CD8-positive, alpha-beta memory T cell (primary cell): ENCODE data around the gene EVA1B. TPM values are rescaled to one million over a fixed set of nuclear protein-coding genes. Genes with fewer than 3 reads are reported as not detected.

ENCODE experiments used
- CTCF ChIA-PET: fragments of 350-600 bp; sonication (Branson Sonifier 250); formaldehyde crosslinking; loops from one replicate; lab custom pipeline; 2021; ENCODE audit warnings: antibody characterized with exemption; lab: Charles Lee
- POLR2A ChIA-PET: fragments of 350-600 bp; sonication (Branson Sonifier 250); formaldehyde crosslinking; loops from one replicate; lab custom pipeline; 2021; ENCODE audit warnings: antibody characterized with exemption; lab: Charles Lee
- DNase-seq, 5 donors: peaks; one replicate each; pipeline versions ENCODE4 v3.0.0 to v3.0.0-alpha.2; 2020 to 2022; ENCODE audit warnings: mixed read lengths in 1 of 5
- H3K27ac ChIP-seq: one replicate; pipeline ENCODE4 v1.7.0; 2013; ENCODE audit warnings: low read depth, mild to moderate bottlenecking, low read length, moderate library complexity
- H3K27me3 ChIP-seq: 2 replicates; pipeline ENCODE4 v1.7.0; 2013; ENCODE audit warnings: low read length, mild to moderate bottlenecking; ENCODE audit not compliant: insufficient read depth, poor library complexity, severe bottlenecking
- H3K36me3 ChIP-seq: 2 replicates; pipeline ENCODE4 v1.7.0; 2013; ENCODE audit warnings: mild to moderate bottlenecking, low read length, moderate library complexity; ENCODE audit not compliant: insufficient read depth
- H3K4me1 ChIP-seq: 2 replicates; pipeline ENCODE4 v1.7.0; 2013; ENCODE audit warnings: mild to moderate bottlenecking, low read length, moderate library complexity; ENCODE audit not compliant: insufficient read depth
- H3K4me3 ChIP-seq: 2 replicates; pipeline ENCODE4 v1.7.0; 2013; ENCODE audit warnings: mild to moderate bottlenecking, low read length
- H3K9me3 ChIP-seq: 2 replicates; pipeline ENCODE4 v1.7.0; 2013; ENCODE audit warnings: mild to moderate bottlenecking, low read length
- H3K27ac Mint-ChIP-seq, 8 donors: one replicate each; pipeline ENCODE4 v1.8.0; 2020 to 2021; ENCODE audit warnings: mixed read lengths in 8 of 8, mild to moderate bottlenecking in 6 of 8, inconsistent platforms in 3 of 8, moderate library complexity in 3 of 8
- H3K27me3 Mint-ChIP-seq, 2 donors: one replicate each; pipeline ENCODE4 v1.8.0; 2020 to 2021; ENCODE audit warnings: mixed read lengths in 2 of 2, mild to moderate bottlenecking in 1 of 2, moderate library complexity in 1 of 2
- H3K36me3 Mint-ChIP-seq, 3 donors: one replicate each; pipeline ENCODE4 v1.8.0; 2020 to 2021; ENCODE audit warnings: mixed read lengths in 3 of 3, inconsistent platforms in 1 of 3, mild to moderate bottlenecking in 1 of 3
- H3K4me1 Mint-ChIP-seq, 3 donors: one replicate each; pipeline ENCODE4 v1.8.0; 2020 to 2021; ENCODE audit warnings: mixed read lengths in 3 of 3, inconsistent platforms in 1 of 3, mild to moderate bottlenecking in 1 of 3
- H3K4me3 Mint-ChIP-seq, 7 donors: one replicate each; pipeline ENCODE4 v1.8.0; 2020 to 2021; ENCODE audit warnings: mixed read lengths in 7 of 7, mild to moderate bottlenecking in 6 of 7, moderate library complexity in 4 of 7, inconsistent platforms in 2 of 7
- H3K9me3 Mint-ChIP-seq, 5 donors: one replicate each; pipeline ENCODE4 v1.8.0; 2020 to 2022; ENCODE audit warnings: mixed read lengths in 5 of 5, mild to moderate bottlenecking in 3 of 5, moderate library complexity in 2 of 5, inconsistent platforms in 1 of 5
- polyA plus RNA-seq: library from polyadenylated mRNA; unstranded; fragments of 300-500 nt; fragmentation: Illumina TruSeq; gene quantifications from one replicate; pipeline ENCODE4 v1.2.3, GENCODE V29; 2021
- total RNA-seq, 2 experiments: library from RNA; stranded (reverse); gene quantifications; one replicate each; pipeline ENCODE4 v1.2.3, GENCODE V29; 2021

EVA1B gene
- 10 to 100 TPM; 13.6 to 16.3 TPM for total RNA-seq
- 8.1 TPM for polyA plus RNA-seq

GRCh38 chr1:36323636-36324352, at the start of gene EVA1B:
TSS of gene EVA1B (minus strand) at chr1:36323645. CDS start at chr1:36323037, 608 bp downstream.
- H3K9me3 Mint-ChIP-seq = no peaks in the 10 kb centered on the region
- no peaks in the 10 kb centered on the region for H3K27me3 ChIP-seq
- no peaks in the 10 kb centered on the region for H3K36me3 ChIP-seq
- DNase-seq = peak in 4 of 5 donors; percentile 34 to 66 (median 50)
- peak within 1 kb of the TSS; percentile 70 for H3K4me3 ChIP-seq
- peaks cover 10% of the 10 kb centered on the region for H3K4me1 ChIP-seq
- H3K27ac ChIP-seq = peak within 1 kb of the TSS; percentile 54
- H3K27me3 Mint-ChIP-seq = peaks cover 0 to 1% of the 10 kb centered on the region in 2 donors
- no peaks in the 10 kb centered on the region for H3K9me3 ChIP-seq
- CTCF ChIA-PET = interaction anchor here (0.8 to 5.0 kb wide), 6 partner anchors 10 to 136 kb away, joined by 3 to 16 read pairs (median 3); partner anchors contain the start of gene SH3D21
- POLR2A ChIA-PET = interaction anchor here (0.8 to 2.2 kb wide), 3 partner anchors 17 to 174 kb away, joined by 3 to 13 read pairs (median 5); partner anchors contain the start of gene SH3D21
- no peaks in the 10 kb centered on the region for H3K36me3 Mint-ChIP-seq
- H3K4me1 Mint-ChIP-seq = peaks cover 25 to 38% (median 26%) of the 10 kb centered on the region in 3 donors
- peak within 1 kb of the TSS; percentile 81 to 90 (median 84) for H3K4me3 Mint-ChIP-seq
- H3K27ac Mint-ChIP-seq = peak within 1 kb of the TSS; percentile 32 to 90 (median 78)

- no peak overlapping the region for H3K4me3 Mint-ChIP-seq
These were observed 49.2 kb upstream of the EVA1B start for GRCh38 chr1:36372617-36373016.

GRCh38 chr1:36369061-36369861, 45.8 kb upstream of the EVA1B start:
- POLR2A ChIA-PET = no interaction called here
- peak overlapping the region; percentile 8 for H3K27ac ChIP-seq
- no peaks in the 10 kb centered on the region for H3K36me3 ChIP-seq
- no peak overlapping the region for H3K4me3 ChIP-seq
- CTCF ChIA-PET = interaction anchor here (0.8 to 4.3 kb wide), 14 partner anchors 9 to 220 kb away, joined by 3 to 38 read pairs (median 4); partner anchors contain the start of genes LSM10, SH3D21, STK40 and TRAPPC3
- H3K4me1 ChIP-seq = peaks cover 70% of the 10 kb centered on the region
- no peaks in the 10 kb centered on the region for H3K9me3 ChIP-seq
- DNase-seq = peak; percentile 72 to 86 (median 79)
- no peaks in the 10 kb centered on the region for H3K27me3 ChIP-seq
- Mint-ChIP-seq H3K4me3 (no peak overlapping the region), H3K27ac (peak overlapping the region; percentile 6 to 91 (median 84)), H3K27me3 (no peaks in the 10 kb centered on the region), H3K4me1 (peaks cover 56 to 71% (median 67%) of the 10 kb centered on the region in 3 donors), H3K36me3 (peaks cover 0 to 24% (median 0%) of the 10 kb centered on the region in 3 donors), H3K9me3 (no peaks in the 10 kb centered on the region)

More at GRCh38 chr1:36372617-36373016, 49.2 kb upstream of the EVA1B start:
- H3K9me3 Mint-ChIP-seq = no peaks in the 10 kb centered on the region
- peaks cover 72% of the 10 kb centered on the region for H3K4me1 ChIP-seq
- no peak for DNase-seq
- H3K36me3 Mint-ChIP-seq = peaks cover 0 to 18% (median 2%) of the 10 kb centered on the region in 3 donors
- ChIA-PET POLR2A (no interaction called here), CTCF (interaction anchor here (1.0 kb wide), 1 partner anchor 30 kb away, joined by 4 read pairs; no protein-coding TSS in a partner anchor)
- no peaks in the 10 kb centered on the region for H3K27me3 Mint-ChIP-seq
- H3K9me3 ChIP-seq = no peaks in the 10 kb centered on the region
- no peaks in the 10 kb centered on the region for H3K36me3 ChIP-seq
- H3K27ac ChIP-seq = peak overlapping the region; percentile 87
- H3K4me1 Mint-ChIP-seq = peaks cover 54 to 74% (median 65%) of the 10 kb centered on the region in 3 donors
- H3K27me3 ChIP-seq = no peaks in the 10 kb centered on the region
- no peak overlapping the region for H3K4me3 ChIP-seq
- H3K27ac Mint-ChIP-seq = peak overlapping the region in 7 of 8 donors; percentile 47 to 99 (median 93)

GRCh38 chr1:36367798-36368197, 44.4 kb upstream of the EVA1B start:
- Histone ChIP-seq H3K9me3 (no peaks in the 10 kb centered on the region), H3K36me3 (peaks cover under 1% of the 10 kb centered on the region), H3K4me1 (peaks cover 55% of the 10 kb centered on the region), H3K27ac (no peak overlapping the region), H3K27me3 (no peaks in the 10 kb centered on the region), H3K4me3 (no peak overlapping the region)
- DNase-seq = no peak
- Mint-ChIP-seq H3K27me3 (no peaks in the 10 kb centered on the region), H3K4me1 (peaks cover 42 to 57% (median 53%) of the 10 kb centered on the region in 3 donors), H3K27ac (peak overlapping the region in 6 of 8 donors; percentile 38 to 95 (median 90)), H3K36me3 (peaks cover 0 to 27% (median 1%) of the 10 kb centered on the region in 3 donors), H3K9me3 (no peaks in the 10 kb centered on the region), H3K4me3 (peak overlapping the region in 1 of 7 donors; percentile 44)
- ChIA-PET CTCF (interaction anchor here (0.6 to 4.3 kb wide), 13 partner anchors 10 to 284 kb away, joined by 3 to 38 read pairs (median 4); partner anchors contain the start of genes EVA1B, LSM10, STK40 and TEKT2), POLR2A (interaction anchor here (1.8 kb wide), 1 partner anchor 17 kb away, joined by 7 read pairs; no protein-coding TSS in a partner anchor)

GRCh38 chr1:36367066-36367465, 43.6 kb upstream of the EVA1B start:
- H3K4me1 Mint-ChIP-seq = peaks cover 38 to 52% (median 49%) of the 10 kb centered on the region in 3 donors
- Histone ChIP-seq H3K27me3 (no peaks in the 10 kb centered on the region), H3K9me3 (no peaks in the 10 kb centered on the region), H3K36me3 (peaks cover 8% of the 10 kb centered on the region), H3K27ac (no peak overlapping the region), H3K4me3 (peak overlapping the region; percentile 18), H3K4me1 (peaks cover 52% of the 10 kb centered on the region)
- peaks cover 0 to 32% (median 1%) of the 10 kb centered on the region in 3 donors for H3K36me3 Mint-ChIP-seq
- H3K4me3 Mint-ChIP-seq = peak overlapping the region in 6 of 7 donors; percentile 19 to 81 (median 40)
- H3K9me3 Mint-ChIP-seq = no peaks in the 10 kb centered on the region
- ChIA-PET POLR2A (interaction anchor here (0.8 to 1.8 kb wide), 4 partner anchors 17 to 60 kb away, joined by 3 to 7 read pairs (median 4); no protein-coding TSS in a partner anchor), CTCF (interaction anchor here (0.5 to 4.3 kb wide), 15 partner anchors 11 to 283 kb away, joined by 3 to 38 read pairs (median 3); partner anchors contain the start of genes EVA1B, SH3D21, STK40 and TEKT2)
- no peaks in the 10 kb centered on the region for H3K27me3 Mint-ChIP-seq
- peak in 2 of 5 donors; percentile 26 to 57 for DNase-seq
- peak overlapping the region; percentile 57 to 95 (median 86) for H3K27ac Mint-ChIP-seq

GRCh38 chr1:36366091-36366661, 42.7 kb upstream of the EVA1B start:
- Mint-ChIP-seq H3K27ac (peak overlapping the region; percentile 84 to 95 (median 90)), H3K36me3 (peaks cover 2 to 40% (median 3%) of the 10 kb centered on the region in 3 donors), H3K4me1 (peaks cover 38 to 52% (median 49%) of the 10 kb centered on the region in 3 donors), H3K27me3 (no peaks in the 10 kb centered on the region), H3K4me3 (peak overlapping the region in 6 of 7 donors; percentile 6 to 59 (median 42)), H3K9me3 (no peaks in the 10 kb centered on the region)
- ChIA-PET CTCF (interaction anchor here (0.6 to 4.3 kb wide), 9 partner anchors 15 to 266 kb away, joined by 3 to 38 read pairs (median 4); partner anchors contain the start of genes EVA1B, SH3D21 and STK40), POLR2A (interaction anchor here (1.0 to 1.8 kb wide), 2 partner anchors 18 to 19 kb away, joined by 5 to 7 read pairs; no protein-coding TSS in a partner anchor)
- Histone ChIP-seq H3K9me3 (no peaks in the 10 kb centered on the region), H3K27me3 (no peaks in the 10 kb centered on the region), H3K4me1 (peaks cover 52% of the 10 kb centered on the region), H3K36me3 (peaks cover 10% of the 10 kb centered on the region), H3K4me3 (no peak overlapping the region), H3K27ac (no peak overlapping the region)
- DNase-seq = peak; percentile 34 to 81 (median 55)

- H3K4me3 Mint-ChIP-seq = no peak overlapping the region
- peaks cover 38 to 50% (median 49%) of the 10 kb centered on the region in 3 donors for H3K4me1 Mint-ChIP-seq
- H3K9me3 ChIP-seq = no peaks in the 10 kb centered on the region
- H3K36me3 ChIP-seq = peaks cover 10% of the 10 kb centered on the region
- ChIA-PET CTCF (interaction anchor here (1.8 kb wide), 1 partner anchor 15 kb away, joined by 5 read pairs; no protein-coding TSS in a partner anchor), POLR2A (no interaction called here)
- peak overlapping the region in 7 of 8 donors; percentile 47 to 95 (median 88) for H3K27ac Mint-ChIP-seq
- H3K36me3 Mint-ChIP-seq = peaks cover 3 to 44% (median 3%) of the 10 kb centered on the region in 3 donors
- no peaks in the 10 kb centered on the region for H3K9me3 Mint-ChIP-seq
- no peaks in the 10 kb centered on the region for H3K27me3 Mint-ChIP-seq
- no peak overlapping the region for H3K4me3 ChIP-seq
- DNase-seq = no peak
- H3K27me3 ChIP-seq = no peaks in the 10 kb centered on the region
- peaks cover 51% of the 10 kb centered on the region for H3K4me1 ChIP-seq
- no peak overlapping the region for H3K27ac ChIP-seq
These were observed 41.9 kb upstream of the EVA1B start for GRCh38 chr1:36365381-36365780.
